Smooth muscle cell (in vitro differentiated cells): ENCODE results near the gene DOC2A. TPM values are rescaled to one million over a fixed set of nuclear protein-coding genes. Genes with fewer than 3 reads are reported as not detected.
A peak's percentile ranks its signal among the peaks of the same experiment; 100 is the strongest.

Experiments
- DNase-seq: peaks from one replicate; lab custom pipeline; 2025; ENCODE audit not compliant: unreplicated experiment; lab: John Stamatoyannopoulos, UW
- H2AFZ ChIP-seq: fragments of 200-600 bp; sonication (generic); 2 replicates; pipeline ENCODE4 v1.6.0; 2016; ENCODE audit warnings: antibody characterized with exemption, low read depth, mild to moderate bottlenecking
- H3F3A ChIP-seq: fragments of 200-600 bp; sonication (generic); 2 replicates; pipeline ENCODE4 v1.6.0; 2017; ENCODE audit warnings: antibody characterized with exemption, low read depth
- H3K27ac ChIP-seq: fragments of 200-600 bp; sonication (generic); 2 replicates; pipeline ENCODE4 v1.5.1; 2016; ENCODE audit warnings: low read depth, mild to moderate bottlenecking
- H3K27me3 ChIP-seq: fragments of 200-600 bp; sonication (generic); 2 replicates; pipeline ENCODE4 v1.6.1; 2016; ENCODE audit warnings: low read depth, mild to moderate bottlenecking
- H3K36me3 ChIP-seq: fragments of 200-600 bp; sonication (generic); 2 replicates; pipeline ENCODE4 v1.5.1; 2016; ENCODE audit warnings: low read depth
- H3K4me1 ChIP-seq: fragments of 200-600 bp; sonication (generic); 2 replicates; pipeline ENCODE4 v1.5.1; 2016; ENCODE audit warnings: low read depth
- H3K4me2 ChIP-seq: fragments of 200-600 bp; sonication (generic); 2 replicates; pipeline ENCODE4 v1.6.0; 2016; ENCODE audit warnings: mild to moderate bottlenecking
- H3K4me3 ChIP-seq: fragments of 200-600 bp; sonication (generic); 2 replicates; pipeline ENCODE4 v1.5.1; 2016; ENCODE audit warnings: mild to moderate bottlenecking
- H3K79me2 ChIP-seq: fragments of 200-600 bp; sonication (generic); 2 replicates; pipeline ENCODE4 v1.6.0; 2016; ENCODE audit warnings: low read depth, mild to moderate bottlenecking
- H3K9ac ChIP-seq: fragments of 200-600 bp; sonication (generic); 2 replicates; pipeline ENCODE4 v1.6.0; 2016; ENCODE audit warnings: low read depth
- H3K9me3 ChIP-seq: fragments of 200-600 bp; sonication (generic); replicated peaks from 2 replicates; pipeline ENCODE4 v1.5.1; 2016; ENCODE audit warnings: low read depth
- H4K20me1 ChIP-seq: fragments of 200-600 bp; sonication (generic); 2 replicates; pipeline ENCODE4 v1.6.0; 2016; ENCODE audit warnings: low read depth
- CTCF ChIP-seq: fragments of 200-600 bp; sonication (generic); IDR thresholded peaks from 2 replicates; pipeline ENCODE4 v1.5.1; 2017; ENCODE audit warnings: borderline replicate concordance, mild to moderate bottlenecking, antibody characterized with exemption; ENCODE audit not compliant: insufficient read depth, poor library complexity, severe bottlenecking
- WGBS: methylation state at CpG from one replicate; pipeline ENCODE4 v1.1.7; 2016; ENCODE audit warnings: low lambda C conversion rate; 5-methylcytosine and 5-hydroxymethylcytosine counted together
- polyA plus RNA-seq: library from polyadenylated mRNA; unstranded; fragments of >200 nt; fragmentation: Nextera tagmentation; extraction: Ambion mirVana; gene quantifications from 2 replicates; pipeline ENCODE4 v1.2.1, GENCODE V29; 2016
- total RNA-seq: library from RNA; depleted of rRNA; stranded (reverse); fragments of >200 nt; gene quantifications from 2 replicates; pipeline ENCODE4 v1.2.3, GENCODE V29; 2014

Gene DOC2A
- total and polyA plus RNA-seq, 2 experiments from 2014 or later, result 0.09 TPM; not detected in 1

GRCh38 chr16:29995324-29995910 is 15.4 kb downstream of the DOC2A start, which contains the start of gene HIRIP3:
Gene HIRIP3 (minus strand): TSS chr16:29995617. CDS start chr16:29995605, 12 bp downstream.
- peaks cover 10% of the 10 kb centered on the region for H3K79me2 ChIP-seq
- H3K9me3 ChIP-seq, result no peaks in the 10 kb centered on the region
- H3K9ac ChIP-seq, result peak within 1 kb of the TSS; percentile 94
- H3K4me3 ChIP-seq, result peak within 1 kb of the TSS; percentile 94
- peak; percentile 78 for DNase-seq
- peak within 1 kb of the TSS; percentile 92 for H3K4me2 ChIP-seq
- peaks cover under 1% of the 10 kb centered on the region for H3F3A ChIP-seq
- H3K27ac ChIP-seq, result peak within 1 kb of the TSS; percentile 95
- no peak for TF ChIP-seq CTCF
- peak within 1 kb of the TSS; percentile 98 for H2AFZ ChIP-seq
- H3K27me3 ChIP-seq, result no peaks in the 10 kb centered on the region
- no peaks in the 10 kb centered on the region for H4K20me1 ChIP-seq
- WGBS, result 1% methylated on average over 53 of the region's 53 CpGs
- peaks cover 11% of the 10 kb centered on the region for H3K4me1 ChIP-seq
- H3K36me3 ChIP-seq, result no peaks in the 10 kb centered on the region

- WGBS, result 22% methylated on average over 24 of the region's 24 CpGs
- H4K20me1 ChIP-seq, result no peaks in the 10 kb centered on the region
- peak overlapping the region; percentile 98 for H2AFZ ChIP-seq
- no peaks in the 10 kb centered on the region for H3K9me3 ChIP-seq
- peak overlapping the region; percentile 92 for H3K4me2 ChIP-seq
- peak overlapping the region; percentile 94 for H3K4me3 ChIP-seq
- peaks cover 11% of the 10 kb centered on the region for H3K4me1 ChIP-seq
- no peak for TF ChIP-seq CTCF
- no peak for DNase-seq
- H3K36me3 ChIP-seq, result no peaks in the 10 kb centered on the region
- peak overlapping the region; percentile 95 for H3K27ac ChIP-seq
- H3K9ac ChIP-seq, result peak overlapping the region; percentile 36
- H3K79me2 ChIP-seq, result peaks cover 10% of the 10 kb centered on the region
- H3F3A ChIP-seq, result peaks cover 4% of the 10 kb centered on the region
- no peaks in the 10 kb centered on the region for H3K27me3 ChIP-seq
Measured at GRCh38 chr16:29994600-29995323, 16.1 kb downstream of the DOC2A start.

- Histone ChIP-seq H3K27ac (peak overlapping the region; percentile 95), H3K4me1 (peaks cover 11% of the 10 kb centered on the region), H3K27me3 (no peaks in the 10 kb centered on the region), H3K4me2 (peak overlapping the region; percentile 92), H4K20me1 (no peaks in the 10 kb centered on the region), H3K9me3 (no peaks in the 10 kb centered on the region), H3F3A (peaks cover 4% of the 10 kb centered on the region), H3K36me3 (no peaks in the 10 kb centered on the region), H3K9ac (no peak overlapping the region), H3K4me3 (no peak overlapping the region), H2AFZ (no peak overlapping the region), H3K79me2 (peaks cover 10% of the 10 kb centered on the region)
- DNase-seq, result no peak
- WGBS, result 89% methylated on average over 9 of the region's 9 CpGs
- no peak for TF ChIP-seq CTCF
Measured at GRCh38 chr16:29993903-29994599, 16.8 kb downstream of the DOC2A start.
